K562 (cell line): ENCODE measurements around the gene SIPA1L2. TPM values are rescaled to one million over a fixed set of nuclear protein-coding genes. Genes with fewer than 3 reads are reported as not detected.

ENCODE experiments used
- ATAC-seq: fragments of 200-7000 bp; cut with Tn5 transposase; 3 replicates; pipeline ENCODE4 v1.9.1; 2020; ENCODE audit warnings: moderate library complexity
- BruUV-seq: library from RNA; stranded (reverse); fragments of 400-500 nt; replicated peaks from 2 replicates; lab custom pipeline; 2021; lab: Mats Ljungman, UMichigan
- CTCF ChIA-PET: fragments of 300-600 bp; formaldehyde crosslinking; extraction: SDS; loops from one replicate; lab custom pipeline; 2021; ENCODE audit warnings: low intra/inter-chr PET ratio; lab: Yijun Ruan, JAX
- POLR2A ChIA-PET: fragments of 300-600, 350-650 bp; sonication (Branson Sonifier 250); formaldehyde crosslinking; extraction: SDS; loops from one replicate; lab custom pipeline; 2021; ENCODE audit warnings: antibody characterized with exemption, inconsistent platforms; lab: Yijun Ruan, JAX
- DNase-seq, 4 experiments: peaks; one replicate each; pipeline versions ENCODE4 v3.0.0 to v3.0.0-alpha.2; 2011 to 2018; ENCODE audit warnings: low spot score in 3 of 4, mixed read lengths in 3 of 4; ENCODE audit errors: extremely low read depth in 1 of 4
- FAIRE-seq: peaks from 2 replicates; lab custom pipeline; 2011; peaks lifted over from hg19 to GRCh38; lab: Jason Lieb, UNC
- H2AFZ ChIP-seq: 2 replicates; pipeline ENCODE4 v1.6.0; 2011; ENCODE audit warnings: low read depth, low read length, control low read depth, inconsistent platforms
- H3K27ac ChIP-seq: fragments of 200-600 bp; 3 replicates; pipeline ENCODE4 v1.8.0; 2011; ENCODE audit warnings: low read depth, mild to moderate bottlenecking, control low read depth, inconsistent platforms, low read length, moderate library complexity, mixed read lengths; ENCODE audit errors: extremely low read depth
- H3K27me3 ChIP-seq, 2 experiments: fragments of 300-600 bp in 1 of 2; 2 replicates in 1 of 2; 3 replicates in 1 of 2; pipeline versions ENCODE4 v1.6.0 to v1.8.0; 2011; ENCODE audit warnings: inconsistent platforms in 2 of 2, low read length in 2 of 2, mild to moderate bottlenecking in 1 of 2, mixed read lengths in 1 of 2, moderate library complexity in 1 of 2; ENCODE audit not compliant: control insufficient read depth in 2 of 2, insufficient read depth in 2 of 2
- H3K36me3 ChIP-seq: fragments of 300-600 bp; 3 replicates; pipeline ENCODE4 v1.8.0; 2011; ENCODE audit warnings: mild to moderate bottlenecking, low read length, inconsistent platforms; ENCODE audit not compliant: control insufficient read depth, insufficient read depth
- H3K4me1 ChIP-seq, 2 experiments: fragments of 200-600 bp in 1 of 2; replicated peaks in 1 of 2; 2 replicates in 1 of 2; 3 replicates in 1 of 2; pipeline versions ENCODE4 v1.5.1 to v1.8.0; 2011; ENCODE audit warnings: inconsistent platforms in 2 of 2, low read length in 2 of 2, mild to moderate bottlenecking in 1 of 2, mixed read lengths in 1 of 2, moderate library complexity in 1 of 2; ENCODE audit not compliant: control insufficient read depth in 2 of 2, insufficient read depth in 2 of 2
- H3K4me2 ChIP-seq: 2 replicates; pipeline ENCODE4 v1.6.1; 2011; ENCODE audit warnings: low read length, control low read depth, inconsistent platforms, mixed read lengths; ENCODE audit not compliant: insufficient read depth
- H3K4me3 ChIP-seq: fragments of 200-600 bp; sonication (generic), shearing (Covaris generic); 2 replicates; pipeline ENCODE4 v1.5.1; 2016; ENCODE audit warnings: control low read depth, inconsistent platforms
- H3K79me2 ChIP-seq: fragments of 200-600 bp; 3 replicates; pipeline ENCODE4 v1.8.0; 2011; ENCODE audit warnings: low read length, inconsistent platforms; ENCODE audit not compliant: control insufficient read depth, insufficient read depth
- H3K9ac ChIP-seq, 2 experiments: 2 replicates each; pipeline versions ENCODE4 v1.6.0 to v1.6.1; 2011; ENCODE audit warnings: low read depth in 2 of 2, low read length in 2 of 2, control low read depth in 1 of 2, inconsistent platforms in 1 of 2, mild to moderate bottlenecking in 1 of 2, mixed read lengths in 1 of 2; ENCODE audit not compliant: insufficient read depth in 1 of 2
- H3K9me1 ChIP-seq: one replicate; pipeline ENCODE4 v1.6.0; 2011; ENCODE audit warnings: inconsistent platforms, mild to moderate bottlenecking, low read length, moderate library complexity; ENCODE audit not compliant: control insufficient read depth, insufficient read depth
- H3K9me3 ChIP-seq: replicated peaks from 2 replicates; pipeline ENCODE4 v1.5.1; 2011; ENCODE audit warnings: low read depth, low read length, inconsistent platforms; ENCODE audit not compliant: control insufficient read depth, insufficient read depth
- H4K20me1 ChIP-seq: replicated peaks from 2 replicates; pipeline ENCODE4 v1.6.1; 2011; ENCODE audit warnings: low read length, inconsistent platforms, mixed read lengths; ENCODE audit not compliant: control insufficient read depth, insufficient read depth
- ARNT ChIP-seq, 2 experiments: fragments of 450-650 bp; IDR thresholded peaks; 2 replicates each; pipeline ENCODE4 v1.6.1; 2016; ENCODE audit warnings: mild to moderate bottlenecking in 1 of 2
- CCAR2 ChIP-seq: fragments of 200-400 bp; formaldehyde crosslinking; IDR thresholded peaks from 2 replicates; pipeline ENCODE4 v1.6.1; 2017; ENCODE audit warnings: mild to moderate bottlenecking, low read depth, low read length
- DACH1 ChIP-seq: fragments of 450-650 bp; IDR thresholded peaks from 2 replicates; pipeline ENCODE4 v1.6.1; 2018; ENCODE audit not compliant: partially characterized antibody
- NCOR1 ChIP-seq: fragments of 450-650 bp; IDR thresholded peaks from 2 replicates; pipeline ENCODE4 v1.6.1; 2016; ENCODE audit warnings: mild to moderate bottlenecking, moderate library complexity
- NFE2 ChIP-seq: IDR thresholded peaks from 2 replicates; pipeline ENCODE4 v1.6.1; 2014; ENCODE audit warnings: antibody characterized with exemption, low read depth
- SIN3B ChIP-seq: fragments of 450-650 bp; IDR thresholded peaks from 2 replicates; pipeline ENCODE4 v1.6.1; 2017; ENCODE audit warnings: low read depth, mild to moderate bottlenecking, moderate library complexity
- XRCC3 ChIP-seq: fragments of 450-650 bp; IDR thresholded peaks from 2 replicates; pipeline ENCODE4 v1.6.1; 2017; ENCODE audit warnings: mild to moderate bottlenecking, moderate library complexity
- ZNF143 ChIP-seq: sonication (generic); formaldehyde crosslinking; IDR thresholded peaks from 2 replicates; pipeline ENCODE4 v1.9.0; 2022; ENCODE audit warnings: mild to moderate bottlenecking, missing genetic modification reagents
- ZNF212 ChIP-seq: fragments of 450-650 bp; formaldehyde crosslinking; IDR thresholded peaks from 2 replicates; pipeline ENCODE4 v1.4.0; 2020; ENCODE audit warnings: mild to moderate bottlenecking
- ZNF445 ChIP-seq: fragments of 250-450 bp; sonication (Bioruptor Pico); IDR thresholded peaks from 2 replicates; pipeline ENCODE4 v1.4.0; 2020; ENCODE audit warnings: low read depth, mild to moderate bottlenecking, moderate library complexity
- ZNF699 ChIP-seq: fragments of 250-450 bp; sonication (Bioruptor Pico); IDR thresholded peaks from 2 replicates; pipeline ENCODE4 v1.8.0; 2021; ENCODE audit warnings: mild to moderate bottlenecking, moderate library complexity; ENCODE audit not compliant: insufficient replicate concordance
- WGBS: fragments of 100-300 bp; shearing (Covaris generic); methylation state at CpG from one replicate; pipeline ENCODE4 v1.1.6; 2016; ENCODE audit warnings: low coverage, mixed read lengths; ENCODE audit not compliant: insufficient coverage; ENCODE audit errors: missing lambda C conversion rate; 5-methylcytosine and 5-hydroxymethylcytosine counted together
- in situ Hi-C: fragments of 300-500 bp; cut with MboI; formaldehyde crosslinking; loops from 4 replicates; pipeline ENCODE4 v1.15.0; 2018; ENCODE audit warnings: inconsistent platforms, mixed read lengths
- intact Hi-C: fragments of 100-400 bp; cut with micrococcal nuclease; formaldehyde crosslinking; loops from 2 replicates; pipeline ENCODE4 v1.14.2; 2022
- polyA plus RNA-seq, 8 experiments: library from polyadenylated mRNA; depleted of rRNA in 4 of 8; stranded (reverse) in 5 of 8; unstranded in 3 of 8; fragments of >200 nt; fragmentation: Nextera tagmentation in 2 of 8; fragmentation: Illumina TruSeq in 1 of 8; extraction: Ambion mirVana in 2 of 8; extraction: Trizol in 1 of 8; gene quantifications; 2 replicates each; pipeline versions ENCODE4 v1.2.1 to v1.2.3, GENCODE V29; 2011 to 2014; ENCODE audit warnings: inconsistent platforms in 1 of 8, missing spikeins in 1 of 8
- total RNA-seq, 7 experiments: library from RNA; depleted of rRNA in 6 of 7; stranded (reverse); fragments of >200 nt in 6 of 7; fragmentation: Illumina TruSeq in 2 of 7; extraction: Trizol in 2 of 7; gene quantifications; 2 replicates each; pipeline versions ENCODE4 v1.2.1 to v1.2.3, GENCODE V29; 2011 to 2021; ENCODE audit warnings: low replicate concordance in 1 of 7

SIPA1L2 gene
- total and polyA plus RNA-seq, 9 of the 15 experiments (the other 6 are each of a cell fraction or from before 2014, with no cell fraction given), result 0.04 to 0.22 (median 0.06) TPM; not detected in 5

DNA sequence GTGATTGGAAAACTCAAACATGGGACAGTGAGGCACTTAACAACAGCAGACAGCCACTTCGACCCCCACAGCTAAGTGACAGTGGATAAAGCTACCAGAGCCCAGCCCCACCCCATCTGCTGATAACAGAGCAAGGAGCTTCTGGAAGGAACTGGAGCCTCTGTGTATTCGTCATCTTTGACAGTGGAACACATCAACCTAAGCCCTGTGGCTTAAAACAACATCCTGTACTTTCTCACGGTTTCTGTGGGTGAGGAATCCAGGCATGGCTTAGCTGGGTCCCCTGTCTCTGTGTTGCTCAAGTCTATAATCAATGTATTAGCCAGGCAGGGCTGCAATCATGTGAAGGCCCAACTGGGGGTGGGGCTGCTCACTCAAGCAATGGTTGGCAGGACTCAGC is 18.4 kb upstream of the SIPA1L2 start:
- no peaks in the 10 kb centered on the region for H3K79me2 ChIP-seq
- ATAC-seq (no peak), DNase-seq (no peak), FAIRE-seq (no peak)
- H3K36me3 ChIP-seq, result no peaks in the 10 kb centered on the region
- no peaks in the 10 kb centered on the region for H3K27me3 ChIP-seq
- H4K20me1 ChIP-seq, result no peaks in the 10 kb centered on the region
- in situ Hi-C loops (loop anchor here (25.0 kb wide), 1 partner anchor 589 kb away; no protein-coding TSS in a partner anchor), intact Hi-C loops (no loop called here)
- no peak overlapping the region for H2AFZ ChIP-seq
- H3K9ac ChIP-seq, result no peak overlapping the region
- TF ChIP-seq SIN3B, result no peak
- no peaks in the 10 kb centered on the region for H3K4me1 ChIP-seq
- H3K27ac ChIP-seq, result no peak overlapping the region
- no peak overlapping the region for H3K4me3 ChIP-seq
- ChIA-PET CTCF (no interaction called here), POLR2A (no interaction called here)
- no peaks in the 10 kb centered on the region for H3K9me3 ChIP-seq
- WGBS, result 0% methylated on average over 3 of the region's 3 CpGs
- H3K4me2 ChIP-seq, result no peak overlapping the region
- H3K9me1 ChIP-seq, result no peaks in the 10 kb centered on the region
- no TSS peak for BruUV-seq

DNA sequence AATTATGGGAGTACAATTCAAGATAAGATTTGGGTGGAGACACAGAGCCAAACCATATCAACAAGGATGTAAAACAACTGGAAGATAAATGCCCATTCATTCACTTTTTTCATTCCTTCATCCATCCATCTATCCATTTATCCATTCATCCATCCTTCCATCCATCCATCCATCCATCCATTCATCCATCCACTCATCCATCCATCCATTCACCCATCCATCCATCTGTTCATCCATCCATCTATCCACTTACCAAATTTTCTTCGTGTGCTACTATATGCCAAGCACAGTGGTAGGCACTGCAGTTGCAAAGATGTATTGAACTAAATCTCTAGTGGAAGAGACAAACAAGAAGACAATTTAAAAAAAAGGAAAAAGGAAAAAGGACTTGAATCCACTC is 14.3 kb upstream of the SIPA1L2 start:
- no peak overlapping the region for H3K27ac ChIP-seq
- H3K9me1 ChIP-seq, result no peaks in the 10 kb centered on the region
- DNase-seq (no peak), FAIRE-seq (no peak), ATAC-seq (no peak)
- TF ChIP-seq XRCC3 (no peak), CCAR2 (no peak), NFE2 (no peak), NCOR1 (no peak), ZNF699 (CRISPR knock-in tag) (no peak), ARNT (IDR thresholded peaks at IDR 0.05) (no peak), ZNF445 (CRISPR knock-in tag) (no peak), DACH1 (no peak), ZNF143 (CRISPR knock-in tag) (no peak), ZNF212 (CRISPR knock-in tag) (no peak)
- no peaks in the 10 kb centered on the region for H3K9me3 ChIP-seq
- BruUV-seq, result no TSS peak
- ChIA-PET CTCF (no interaction called here), POLR2A (no interaction called here)
- no peaks in the 10 kb centered on the region for H3K79me2 ChIP-seq
- H3K9ac ChIP-seq, result no peak overlapping the region
- in situ Hi-C loops (loop anchor here (25.0 kb wide), 1 partner anchor 593 kb away; no protein-coding TSS in a partner anchor), intact Hi-C loops (no loop called here)
- no peaks in the 10 kb centered on the region for H3K4me1 ChIP-seq
- H3K27me3 ChIP-seq, result no peaks in the 10 kb centered on the region
- H2AFZ ChIP-seq, result no peak overlapping the region
- no peak overlapping the region for H3K4me3 ChIP-seq
- H4K20me1 ChIP-seq, result no peaks in the 10 kb centered on the region; the same call in 1 of the 2 replicates
- no peaks in the 10 kb centered on the region for H3K36me3 ChIP-seq
- 6% methylated on average over 1 of the region's 1 CpG for WGBS
- H3K4me2 ChIP-seq, result no peak overlapping the region
